ENCODE measurements around the gene CACFD1. TPM values are rescaled to one million over a fixed set of nuclear protein-coding genes. Genes with fewer than 3 reads are reported as not detected.
A peak's percentile ranks its signal among the peaks of the same experiment; 100 is the strongest.

CACFD1 gene
- total and polyA plus RNA-seq, 2 of the 4 experiments (the other 2 are of a cell fraction) = 2.0 to 6.6 TPM

DNA sequence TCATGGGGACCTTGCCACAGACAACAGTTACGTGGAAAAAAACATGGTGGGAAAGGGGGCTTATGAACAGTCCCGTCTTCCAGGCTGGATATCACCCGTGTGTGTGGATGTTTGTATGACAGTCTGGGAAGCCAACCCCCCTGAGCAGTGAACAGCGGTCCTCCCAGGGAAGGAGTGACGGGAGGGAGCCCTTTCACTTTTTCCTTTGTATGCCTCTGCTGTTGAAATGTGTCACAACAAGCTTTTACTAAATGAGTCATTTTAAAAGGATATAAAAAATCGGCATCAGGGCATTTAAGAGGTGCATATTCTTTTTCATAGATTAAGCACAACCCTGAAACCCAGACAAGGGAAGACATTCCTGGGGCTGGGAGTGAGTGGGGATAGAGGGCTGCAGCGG is 59.9 kb downstream of the CACFD1 start:
- no peak overlapping the region for H2BK120ac ChIP-seq (ENCODE audit: low read depth, low read length)
- peak; percentile 12 for DNase-seq
- H3K27me3 ChIP-seq (ENCODE audit: control insufficient read depth, insufficient read depth, low read length) = peaks cover 70% of the 10 kb centered on the region
- no peaks in the 10 kb centered on the region for H3K4me1 ChIP-seq (ENCODE audit: control insufficient read depth, insufficient read depth, low read length)
- H2BK5ac ChIP-seq (ENCODE audit: low read depth, low read length, poor library complexity, severe bottlenecking) = no peak overlapping the region
- ATAC-seq (ENCODE audit: low read depth) = peak; percentile 46; the same call in 1 of the 2 replicates
- no peaks in the 10 kb centered on the region for H4K20me1 ChIP-seq (ENCODE audit: insufficient read depth, low read length)
- H2BK15ac ChIP-seq (ENCODE audit: low read depth, low read length) = no peak overlapping the region
- no peak overlapping the region for H2AK5ac ChIP-seq (ENCODE audit: low read depth, low read length)
- H4K5ac ChIP-seq (ENCODE audit: low read depth, low read length) = no peak overlapping the region
- H3K56ac ChIP-seq (ENCODE audit: extremely low read depth, insufficient read depth, low read length) = no peak overlapping the region
- H3K4ac ChIP-seq (ENCODE audit: low read depth, low read length) = no peak overlapping the region
- H3K9me3 ChIP-seq (ENCODE audit: control insufficient read depth, insufficient read depth, low read length) = no peaks in the 10 kb centered on the region
- WGBS, 2 experiments (ENCODE audit: extremely low coverage in 2 of 2, insufficient read length in 1 of 2) = no CpG with 5 or more reads among the region's 7 CpGs
- no peak overlapping the region for H3K23ac ChIP-seq (ENCODE audit: low read depth, low read length)
- no peak overlapping the region for H4K91ac ChIP-seq (ENCODE audit: insufficient read depth, low read depth, low read length)
- H3K79me1 ChIP-seq (ENCODE audit: low read depth in 1 of 2, low read length in 2 of 2) = no peaks in the 10 kb centered on the region
- H2AK9ac ChIP-seq (replicated peaks; ENCODE audit: low read depth, low read length, poor library complexity) = no peak overlapping the region
- dilution Hi-C loops (cut with HindIII; ENCODE audit: low sequenced_read_pairs, unreplicated experiment) = no loop called here
- in situ Hi-C loops (cut with MboI; ENCODE audit: low sequenced_read_pairs) = no loop called here
- POLR2A ChIA-PET (ENCODE audit: unreplicated experiment) = no interaction called here
- H3K18ac ChIP-seq (ENCODE audit: low read depth, low read length) = no peak overlapping the region
- H4K8ac ChIP-seq (ENCODE audit: low read depth in 2 of 2, low read length in 2 of 2) = no peak overlapping the region
- CTCF ChIA-PET = no interaction called here
- BruUV-seq (replicated peaks) = no TSS peak
- no peak overlapping the region for H3K4me2 ChIP-seq (ENCODE audit: low read depth, low read length)
- H3K36me3 ChIP-seq (ENCODE audit: control insufficient read depth, insufficient read depth, low read length) = no peaks in the 10 kb centered on the region
- no peak overlapping the region for H3K14ac ChIP-seq (replicated peaks; ENCODE audit: low read depth, low read length)
- H3K4me3 ChIP-seq (ENCODE audit: insufficient read depth, low read depth, low read length) = no peak overlapping the region
- no peak overlapping the region for H2BK20ac ChIP-seq (ENCODE audit: low read depth, low read length)
- no peak overlapping the region for H2AFZ ChIP-seq (replicated peaks; ENCODE audit: low read length, poor library complexity)
- TF ChIP-seq RFX5 (IDR thresholded peaks at IDR 0.05; ENCODE audit: low read depth, low read length) (no peak), CEBPB (IDR thresholded peaks at IDR 0.05; ENCODE audit: low read depth, low read length) (no peak), USF2 (IDR thresholded peaks at IDR 0.05; ENCODE audit: low read depth, low read length) (no peak), MAFK (IDR thresholded peaks at IDR 0.05; ENCODE audit: low read depth, low read length) (no peak), SMC3 (IDR thresholded peaks at IDR 0.05; ENCODE audit: low read depth, low read length) (no peak), FOS (IDR thresholded peaks at IDR 0.05; ENCODE audit: low read depth, low read length) (no peak), BHLHE40 (IDR thresholded peaks at IDR 0.05; ENCODE audit: low read depth, low read length) (no peak), MXI1 (IDR thresholded peaks at IDR 0.05; ENCODE audit: borderline replicate concordance, low read depth, low read length) (no peak), POLR2A (IDR thresholded peaks at IDR 0.05; ENCODE audit: low read depth, low read length) (no peak), RAD21 (IDR thresholded peaks at IDR 0.05; ENCODE audit: low read length) (no peak), RCOR1 (IDR thresholded peaks at IDR 0.05; ENCODE audit: insufficient replicate concordance, low read length) (no peak), MAZ (IDR thresholded peaks at IDR 0.05; ENCODE audit: borderline replicate concordance, low read depth, low read length) (no peak)
- TF ChIP-seq, protein P1, sequence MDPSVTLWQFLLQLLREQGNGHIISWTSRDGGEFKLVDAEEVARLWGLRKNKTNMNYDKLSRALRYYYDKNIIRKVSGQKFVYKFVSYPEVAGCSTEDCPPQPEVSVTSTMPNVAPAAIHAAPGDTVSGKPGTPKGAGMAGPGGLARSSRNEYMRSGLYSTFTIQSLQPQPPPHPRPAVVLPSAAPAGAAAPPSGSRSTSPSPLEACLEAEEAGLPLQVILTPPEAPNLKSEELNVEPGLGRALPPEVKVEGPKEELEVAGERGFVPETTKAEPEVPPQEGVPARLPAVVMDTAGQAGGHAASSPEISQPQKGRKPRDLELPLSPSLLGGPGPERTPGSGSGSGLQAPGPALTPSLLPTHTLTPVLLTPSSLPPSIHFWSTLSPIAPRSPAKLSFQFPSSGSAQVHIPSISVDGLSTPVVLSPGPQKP (IDR thresholded peaks at IDR 0.05; ENCODE audit: borderline replicate concordance, low read depth, low read length) = no peak
- TF ChIP-seq, protein P2, sequence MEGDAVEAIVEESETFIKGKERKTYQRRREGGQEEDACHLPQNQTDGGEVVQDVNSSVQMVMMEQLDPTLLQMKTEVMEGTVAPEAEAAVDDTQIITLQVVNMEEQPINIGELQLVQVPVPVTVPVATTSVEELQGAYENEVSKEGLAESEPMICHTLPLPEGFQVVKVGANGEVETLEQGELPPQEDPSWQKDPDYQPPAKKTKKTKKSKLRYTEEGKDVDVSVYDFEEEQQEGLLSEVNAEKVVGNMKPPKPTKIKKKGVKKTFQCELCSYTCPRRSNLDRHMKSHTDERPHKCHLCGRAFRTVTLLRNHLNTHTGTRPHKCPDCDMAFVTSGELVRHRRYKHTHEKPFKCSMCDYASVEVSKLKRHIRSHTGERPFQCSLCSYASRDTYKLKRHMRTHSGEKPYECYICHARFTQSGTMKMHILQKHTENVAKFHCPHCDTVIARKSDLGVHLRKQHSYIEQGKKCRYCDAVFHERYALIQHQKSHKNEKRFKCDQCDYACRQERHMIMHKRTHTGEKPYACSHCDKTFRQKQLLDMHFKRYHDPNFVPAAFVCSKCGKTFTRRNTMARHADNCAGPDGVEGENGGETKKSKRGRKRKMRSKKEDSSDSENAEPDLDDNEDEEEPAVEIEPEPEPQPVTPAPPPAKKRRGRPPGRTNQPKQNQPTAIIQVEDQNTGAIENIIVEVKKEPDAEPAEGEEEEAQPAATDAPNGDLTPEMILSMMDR (conservative IDR thresholded peaks at IDR 0.05; ENCODE audit: low read depth, low read length) = no peak
- H3K27ac ChIP-seq (ENCODE audit: insufficient read depth, low read length) = no peak overlapping the region
- H3K9ac ChIP-seq (ENCODE audit: low read depth, low read length) = no peak overlapping the region
- H3K9me1 ChIP-seq (ENCODE audit: insufficient read depth, low read length) = no peaks in the 10 kb centered on the region
- intact Hi-C loops (cut with micrococcal nuclease) = loop anchor here (1.0 kb wide), 1 partner anchor 39 kb away; no protein-coding TSS in a partner anchor

Data from IMR-90 (cell line).